H9 (cell line): ENCODE results near the gene ZRANB1. TPM values are rescaled to one million over a fixed set of nuclear protein-coding genes. Genes with fewer than 3 reads are reported as not detected.
A peak's percentile ranks its signal among the peaks of the same experiment; 100 is the strongest.

Source experiments
- DNase-seq: peaks from one replicate; pipeline ENCODE4 v3.0.0-alpha.2; 2017
- H2AFZ ChIP-seq: one replicate; pipeline ENCODE4 v1.6.1; 2013; ENCODE audit warnings: mild to moderate bottlenecking, low read length, control low read depth, moderate library complexity
- H2AK5ac ChIP-seq: 2 replicates; pipeline ENCODE4 v1.6.1; 2013; ENCODE audit warnings: low read length, control low read depth, mixed read lengths; ENCODE audit not compliant: insufficient read length
- H2BK120ac ChIP-seq: one replicate; pipeline ENCODE4 v1.6.1; 2013; ENCODE audit warnings: low read depth, mild to moderate bottlenecking, low read length, control low read depth, inconsistent platforms; ENCODE audit not compliant: poor library complexity, severe bottlenecking
- H2BK12ac ChIP-seq: 2 replicates; pipeline ENCODE4 v1.6.1; 2013; ENCODE audit warnings: low read length, control low read depth, mixed read lengths, low read depth; ENCODE audit not compliant: insufficient read length
- H2BK15ac ChIP-seq: 2 replicates; pipeline ENCODE4 v1.6.1; 2013; ENCODE audit warnings: low read depth, low read length, control low read depth
- H2BK20ac ChIP-seq: one replicate; pipeline ENCODE4 v1.6.1; 2013; ENCODE audit warnings: low read depth, mild to moderate bottlenecking, low read length, control low read depth, inconsistent platforms; ENCODE audit not compliant: poor library complexity, severe bottlenecking
- H2BK5ac ChIP-seq: 2 replicates; pipeline ENCODE4 v1.6.1; 2013; ENCODE audit warnings: low read length, control low read depth, mixed read lengths; ENCODE audit not compliant: insufficient read length
- H3K14ac ChIP-seq: 2 replicates; pipeline ENCODE4 v1.6.1; 2013; ENCODE audit warnings: low read length, control low read depth; ENCODE audit not compliant: insufficient read depth
- H3K18ac ChIP-seq: 2 replicates; pipeline ENCODE4 v1.6.1; 2013; ENCODE audit warnings: low read depth, mild to moderate bottlenecking, mixed read lengths, low read length, control low read depth; ENCODE audit not compliant: insufficient read length
- H3K23ac ChIP-seq: 2 replicates; pipeline ENCODE4 v1.6.1; 2013; ENCODE audit warnings: low read length, control low read depth, mixed read lengths, low read depth; ENCODE audit not compliant: insufficient read length
- H3K23me2 ChIP-seq: 2 replicates; pipeline ENCODE4 v1.6.1; 2013; ENCODE audit warnings: low read depth, mild to moderate bottlenecking, mixed read lengths, low read length, control low read depth; ENCODE audit not compliant: insufficient read length, poor library complexity, severe bottlenecking
- H3K27ac ChIP-seq: 2 replicates; pipeline ENCODE4 v1.5.1; 2013; ENCODE audit warnings: low read length, control low read depth, mixed read lengths, low read depth; ENCODE audit not compliant: insufficient read length
- H3K27me3 ChIP-seq: 2 replicates; pipeline ENCODE4 v1.6.1; 2013; ENCODE audit warnings: low read length, control low read depth, inconsistent platforms; ENCODE audit not compliant: insufficient read depth
- H3K4ac ChIP-seq: 2 replicates; pipeline ENCODE4 v1.6.1; 2013; ENCODE audit warnings: low read depth, mild to moderate bottlenecking, control low read depth, inconsistent platforms, low read length, moderate library complexity
- H3K4me1 ChIP-seq: 2 replicates; pipeline ENCODE4 v1.6.1; 2013; ENCODE audit warnings: low read length, control low read depth, inconsistent platforms; ENCODE audit not compliant: insufficient read depth
- H3K4me2 ChIP-seq: 2 replicates; pipeline ENCODE4 v1.6.1; 2013; ENCODE audit warnings: low read length, control low read depth, mixed read lengths; ENCODE audit not compliant: insufficient read length, insufficient read depth
- H3K56ac ChIP-seq: 2 replicates; pipeline ENCODE4 v1.6.1; 2013; ENCODE audit warnings: low read depth, mild to moderate bottlenecking, mixed read lengths, low read length, control low read depth; ENCODE audit not compliant: insufficient read length
- H3K79me1 ChIP-seq: 2 replicates; pipeline ENCODE4 v1.6.1; 2013; ENCODE audit warnings: low read depth, mild to moderate bottlenecking, moderate library complexity, low read length, control low read depth, inconsistent platforms; ENCODE audit not compliant: insufficient read depth, poor library complexity, severe bottlenecking
- H3K79me2 ChIP-seq: 2 replicates; pipeline ENCODE4 v1.6.1; 2013; ENCODE audit warnings: low read length, control low read depth, inconsistent platforms; ENCODE audit not compliant: insufficient read depth
- H3K9ac ChIP-seq: 2 replicates; pipeline ENCODE4 v1.6.1; 2013; ENCODE audit warnings: low read length, control low read depth, mixed read lengths; ENCODE audit not compliant: insufficient read length; ENCODE audit errors: extremely low read depth
- H3K9me3 ChIP-seq: one replicate; pipeline ENCODE4 v1.6.1; 2013; ENCODE audit warnings: low read depth, low read length, inconsistent platforms; ENCODE audit not compliant: control insufficient read depth
- H3T11ph ChIP-seq: one replicate; pipeline ENCODE4 v1.6.1; 2013; ENCODE audit warnings: mild to moderate bottlenecking, low read length, control low read depth, inconsistent platforms
- H4K20me1 ChIP-seq: one replicate; pipeline ENCODE4 v1.6.1; 2013; ENCODE audit not compliant: control insufficient read depth, insufficient read length, insufficient read depth
- H4K5ac ChIP-seq: 2 replicates; pipeline ENCODE4 v1.6.1; 2013; ENCODE audit warnings: low read depth, mild to moderate bottlenecking, mixed read lengths, low read length, control low read depth; ENCODE audit not compliant: insufficient read length
- H4K8ac ChIP-seq: replicated peaks from 2 replicates; pipeline ENCODE4 v1.6.1; 2013; ENCODE audit warnings: low read length, control low read depth, mixed read lengths, low read depth; ENCODE audit not compliant: insufficient read length
- H4K91ac ChIP-seq: 2 replicates; pipeline ENCODE4 v1.6.1; 2013; ENCODE audit warnings: low read depth, mild to moderate bottlenecking, moderate library complexity, mixed read lengths, low read length, control low read depth; ENCODE audit not compliant: insufficient read length
- H3K27ac Mint-ChIP-seq, 3 experiments: 2 replicates in 2 of 3; 3 replicates in 1 of 3; pipeline ENCODE4 v1.8.0; 2020 to 2021; ENCODE audit warnings: mixed read lengths in 3 of 3, mild to moderate bottlenecking in 1 of 3, moderate library complexity in 1 of 3
- H3K27me3 Mint-ChIP-seq: 2 replicates; pipeline ENCODE4 v1.8.0; 2021; ENCODE audit warnings: low read depth, mild to moderate bottlenecking, moderate library complexity, mixed read lengths
- H3K36me3 Mint-ChIP-seq, 3 experiments: 2 replicates in 2 of 3; 3 replicates in 1 of 3; pipeline ENCODE4 v1.8.0; 2020 to 2021; ENCODE audit warnings: low read depth in 3 of 3, mixed read lengths in 3 of 3; ENCODE audit not compliant: insufficient read depth in 1 of 3
- H3K4me1 Mint-ChIP-seq, 2 experiments: 2 replicates each; pipeline ENCODE4 v1.8.0; 2020; ENCODE audit warnings: mixed read lengths in 2 of 2
- H3K4me3 Mint-ChIP-seq, 2 experiments: 2 replicates in 1 of 2; 3 replicates in 1 of 2; pipeline ENCODE4 v1.8.0; 2020 to 2021; ENCODE audit warnings: mild to moderate bottlenecking in 2 of 2, mixed read lengths in 2 of 2, moderate library complexity in 1 of 2
- H3K9me3 Mint-ChIP-seq, 2 experiments: 2 replicates in 1 of 2; 3 replicates in 1 of 2; pipeline ENCODE4 v1.8.0; 2020; ENCODE audit warnings: mild to moderate bottlenecking in 2 of 2, mixed read lengths in 2 of 2, moderate library complexity in 1 of 2
- WGBS: extraction: QIAGEN DNeasy Blood & Tissue Kit; methylation state at CpG from one replicate; pipeline ENCODE4 v1.1.7; 2013; ENCODE audit warnings: missing lambda C conversion rate, low lambda C conversion rate, mixed read lengths; ENCODE audit not compliant: insufficient read length; ENCODE audit errors: extremely low coverage; 5-methylcytosine and 5-hydroxymethylcytosine counted together
- total RNA-seq: library from RNA; stranded (reverse); gene quantifications from 2 replicates; pipeline ENCODE4 v1.2.1, GENCODE V29; 2021
- TF ChIP-seq, protein P1 (sequence below): fragments of 200-600 bp; sonication (generic); conservative IDR thresholded peaks from 3 replicates; pipeline ENCODE4 v1.8.0; 2021; ENCODE audit warnings: antibody characterized with exemption, mild to moderate bottlenecking

Gene ZRANB1
- total RNA-seq, 1 experiment from 2014 or later: 17.4 TPM

- no CpG with 5 or more reads among the region's 27 CpGs for WGBS
- no peaks in the 10 kb centered on the region for H3K27me3 ChIP-seq
- H3K4me2 ChIP-seq: no peak overlapping the region
- no peaks in the 10 kb centered on the region for H3K9me3 ChIP-seq
- H2BK15ac ChIP-seq: no peak overlapping the region
- no peak overlapping the region for H4K91ac ChIP-seq
- H3K36me3 Mint-ChIP-seq: peaks cover 45 to 82% (median 73%) of the 10 kb centered on the region in 3 experiments; a peak in 6 of 7 replicates
- H3K9ac ChIP-seq: no peak overlapping the region
- no peak overlapping the region for H3T11ph ChIP-seq
- no peak overlapping the region for H3K56ac ChIP-seq
- H3K79me2 ChIP-seq: peaks cover 42% of the 10 kb centered on the region; the same call in 1 of the 2 replicates
- no peaks in the 10 kb centered on the region for H3K27me3 Mint-ChIP-seq
- peaks cover 10% of the 10 kb centered on the region for H3K4me1 ChIP-seq
- no peak overlapping the region for H2BK20ac ChIP-seq
- H3K14ac ChIP-seq: no peak overlapping the region
- H3K4ac ChIP-seq: no peak overlapping the region
- H3K4me1 Mint-ChIP-seq: peaks cover 66 to 74% of the 10 kb centered on the region in 2 experiments
- peaks cover 13% of the 10 kb centered on the region for H3K79me1 ChIP-seq
- H2AK5ac ChIP-seq: no peak overlapping the region
- no peak overlapping the region for H3K4me3 Mint-ChIP-seq
- no peak overlapping the region for H4K8ac ChIP-seq
- no peak overlapping the region for H2BK120ac ChIP-seq
- H2BK12ac ChIP-seq: no peak overlapping the region
- no peak overlapping the region for H3K23ac ChIP-seq
- H2AFZ ChIP-seq: no peak overlapping the region
- H3K23me2 ChIP-seq: no peaks in the 10 kb centered on the region
- no peak overlapping the region for H3K18ac ChIP-seq
- DNase-seq: no peak
- H2BK5ac ChIP-seq: no peak overlapping the region
- no peak overlapping the region for H3K27ac ChIP-seq
- TF ChIP-seq, protein P1, sequence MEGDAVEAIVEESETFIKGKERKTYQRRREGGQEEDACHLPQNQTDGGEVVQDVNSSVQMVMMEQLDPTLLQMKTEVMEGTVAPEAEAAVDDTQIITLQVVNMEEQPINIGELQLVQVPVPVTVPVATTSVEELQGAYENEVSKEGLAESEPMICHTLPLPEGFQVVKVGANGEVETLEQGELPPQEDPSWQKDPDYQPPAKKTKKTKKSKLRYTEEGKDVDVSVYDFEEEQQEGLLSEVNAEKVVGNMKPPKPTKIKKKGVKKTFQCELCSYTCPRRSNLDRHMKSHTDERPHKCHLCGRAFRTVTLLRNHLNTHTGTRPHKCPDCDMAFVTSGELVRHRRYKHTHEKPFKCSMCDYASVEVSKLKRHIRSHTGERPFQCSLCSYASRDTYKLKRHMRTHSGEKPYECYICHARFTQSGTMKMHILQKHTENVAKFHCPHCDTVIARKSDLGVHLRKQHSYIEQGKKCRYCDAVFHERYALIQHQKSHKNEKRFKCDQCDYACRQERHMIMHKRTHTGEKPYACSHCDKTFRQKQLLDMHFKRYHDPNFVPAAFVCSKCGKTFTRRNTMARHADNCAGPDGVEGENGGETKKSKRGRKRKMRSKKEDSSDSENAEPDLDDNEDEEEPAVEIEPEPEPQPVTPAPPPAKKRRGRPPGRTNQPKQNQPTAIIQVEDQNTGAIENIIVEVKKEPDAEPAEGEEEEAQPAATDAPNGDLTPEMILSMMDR: no peak
- no peak overlapping the region for H4K5ac ChIP-seq
- no peaks in the 10 kb centered on the region for H3K9me3 Mint-ChIP-seq
- peak overlapping the region; percentile 52 to 90 (median 80); a peak in 5 of 7 replicates for H3K27ac Mint-ChIP-seq
- no peaks in the 10 kb centered on the region for H4K20me1 ChIP-seq
Measured at GRCh38 chr10:125033146-125033924, 91.4 kb downstream of the ZRANB1 start.
